Ishikawa (cell line): ENCODE data around the gene CLEC19A.

Source experiments
- CEBPB ChIP-seq: IDR thresholded peaks from 2 replicates; pipeline ENCODE4 v1.6.1; 2012
- CREB1 ChIP-seq: IDR thresholded peaks from 2 replicates; pipeline ENCODE4 v1.6.1; 2012; ENCODE audit warnings: low read depth
- EGR1 ChIP-seq: IDR thresholded peaks from 2 replicates; pipeline ENCODE4 v1.6.1; 2012
- EP300 ChIP-seq: IDR thresholded peaks from 2 replicates; pipeline ENCODE4 v1.6.1; 2012; ENCODE audit warnings: borderline replicate concordance
- FOXM1 ChIP-seq: IDR thresholded peaks from 2 replicates; pipeline ENCODE4 v1.6.1; 2012; ENCODE audit warnings: low read depth, borderline replicate concordance
- MAX ChIP-seq: IDR thresholded peaks from 2 replicates; pipeline ENCODE4 v1.6.1; 2012
- NFIC ChIP-seq: IDR thresholded peaks from 2 replicates; pipeline ENCODE4 v1.6.1; 2012
- RAD21 ChIP-seq: IDR thresholded peaks from 2 replicates; pipeline ENCODE4 v1.6.1; 2012; ENCODE audit warnings: low read depth
- REST ChIP-seq: IDR thresholded peaks from 2 replicates; pipeline ENCODE4 v1.6.1; 2012; ENCODE audit warnings: low read depth, mild to moderate bottlenecking
- TAF1 ChIP-seq: IDR thresholded peaks from 2 replicates; pipeline ENCODE4 v1.6.1; 2012; ENCODE audit warnings: low read depth, mild to moderate bottlenecking
- TCF12 ChIP-seq: IDR thresholded peaks from 2 replicates; pipeline ENCODE4 v1.6.1; 2012; ENCODE audit warnings: low read depth
- TEAD4 ChIP-seq: IDR thresholded peaks from 2 replicates; pipeline ENCODE4 v1.6.1; 2012
- USF1 ChIP-seq: IDR thresholded peaks from 2 replicates; pipeline ENCODE4 v1.6.1; 2012
- YY1 ChIP-seq: IDR thresholded peaks from 2 replicates; pipeline ENCODE4 v1.6.1; 2012; ENCODE audit warnings: low read depth
- ZBTB7A ChIP-seq: IDR thresholded peaks from 2 replicates; pipeline ENCODE4 v1.6.1; 2012; ENCODE audit warnings: low read depth

Gene CLEC19A

GRCh38 chr16:19338335-19338734 is 52.8 kb downstream of the CLEC19A start:
- TF ChIP-seq ZBTB7A (no peak), USF1 (peak; percentile 84), RAD21 (no peak), FOXM1 (peak; percentile 90)

- TF ChIP-seq ZBTB7A, result no peak
- no peak for TF ChIP-seq TAF1
- TF ChIP-seq REST, result no peak
- no peak for TF ChIP-seq EP300
- TF ChIP-seq FOXM1, result no peak
- TF ChIP-seq EGR1, result no peak
- no peak for TF ChIP-seq USF1
- TF ChIP-seq RAD21, result no peak
- no peak for TF ChIP-seq MAX
- TF ChIP-seq CEBPB, result no peak
- TF ChIP-seq TEAD4, result no peak
- no peak for TF ChIP-seq TCF12
- no peak for TF ChIP-seq CREB1
- no peak for TF ChIP-seq YY1
- no peak for TF ChIP-seq NFIC
Observed at GRCh38 chr16:19344224-19344801, 58.8 kb downstream of the CLEC19A start.

- no peak for TF ChIP-seq MAX
- TF ChIP-seq NFIC, result no peak
- TF ChIP-seq TAF1, result no peak
- TF ChIP-seq YY1, result no peak
Observed at GRCh38 chr16:19344980-19345379, 59.4 kb downstream of the CLEC19A start.

GRCh38 chr16:19346335-19346922 is 60.9 kb downstream of the CLEC19A start:
- TF ChIP-seq FOXM1 (no peak), USF1 (no peak), RAD21 (no peak), TCF12 (no peak), ZBTB7A (no peak), CEBPB (no peak), EGR1 (no peak), MAX (no peak), REST (no peak), YY1 (no peak), EP300 (no peak), TEAD4 (no peak)

GRCh38 chr16:19348125-19348524 is 62.6 kb downstream of the CLEC19A start:
- TF ChIP-seq TEAD4, result no peak
- no peak for TF ChIP-seq TAF1

- no peak for TF ChIP-seq USF1
- TF ChIP-seq YY1, result no peak
- TF ChIP-seq NFIC, result no peak
- TF ChIP-seq TCF12, result no peak
- no peak for TF ChIP-seq MAX
Observed at GRCh38 chr16:19348578-19349315, 63.2 kb downstream of the CLEC19A start.
